WTC11 (cell line): ENCODE results near the gene ASPHD1. TPM values are rescaled to one million over a fixed set of nuclear protein-coding genes. Genes with fewer than 3 reads are reported as not detected.

Experiments
- ATAC-seq: fragments of 200-7000 bp; cut with Tn5 transposase; 2 replicates; pipeline ENCODE4 v1.10.0; 2021; ENCODE audit warnings: mild to moderate bottlenecking, moderate library complexity
- CTCF ChIA-PET: fragments of 300-600 bp; sonication (Branson Sonifier 250); formaldehyde crosslinking; loops from one replicate; lab custom pipeline; 2021; ENCODE audit warnings: antibody characterized with exemption; lab: Charles Lee
- POLR2A ChIA-PET: fragments of 350-600 bp; sonication (Branson Sonifier 250); formaldehyde crosslinking; loops from one replicate; lab custom pipeline; 2021; ENCODE audit warnings: antibody characterized with exemption; lab: Charles Lee
- DNase-seq: peaks from one replicate; pipeline ENCODE4 v3.0.0; 2021; ENCODE audit warnings: low spot score
- H3K27ac Mint-ChIP-seq: 2 replicates; pipeline ENCODE4 v1.8.0; 2021; ENCODE audit warnings: mixed read lengths
- H3K27me3 Mint-ChIP-seq: 2 replicates; pipeline ENCODE4 v1.8.0; 2021; ENCODE audit warnings: low read depth, mild to moderate bottlenecking, moderate library complexity, mixed read lengths
- H3K36me3 Mint-ChIP-seq: 2 replicates; pipeline ENCODE4 v1.8.0; 2021; ENCODE audit warnings: mixed read lengths
- H3K4me1 Mint-ChIP-seq: 2 replicates; pipeline ENCODE4 v1.8.0; 2022; ENCODE audit warnings: mixed read lengths
- H3K4me3 Mint-ChIP-seq: 2 replicates; pipeline ENCODE4 v1.8.0; 2021; ENCODE audit warnings: mild to moderate bottlenecking, moderate library complexity, mixed read lengths
- H3K9me3 Mint-ChIP-seq: 2 replicates; pipeline ENCODE4 v1.8.0; 2021; ENCODE audit warnings: mixed read lengths
- CBFB ChIP-seq: sonication (generic); formaldehyde crosslinking; IDR thresholded peaks from 2 replicates; pipeline ENCODE4 v1.8.1; 2022; ENCODE audit warnings: mild to moderate bottlenecking, low read depth, missing genetic modification reagents
- CREB1 ChIP-seq: sonication (generic); formaldehyde crosslinking; IDR thresholded peaks from 2 replicates; pipeline ENCODE4 v1.8.0; 2023; ENCODE audit warnings: mild to moderate bottlenecking, missing genetic modification reagents
- CREM ChIP-seq: sonication (generic); formaldehyde crosslinking; IDR thresholded peaks from 2 replicates; pipeline ENCODE4 v1.8.1; 2022; ENCODE audit warnings: mild to moderate bottlenecking, missing genetic modification reagents, moderate library complexity
- EMX1 ChIP-seq: fragments of 250-450 bp; sonication (Bioruptor Pico); IDR thresholded peaks from 2 replicates; pipeline ENCODE4 v1.8.0; 2021; ENCODE audit warnings: mild to moderate bottlenecking
- ESRRA ChIP-seq: sonication (generic); formaldehyde crosslinking; IDR thresholded peaks from 2 replicates; pipeline ENCODE4 v1.8.1; 2022; ENCODE audit warnings: mild to moderate bottlenecking, missing genetic modification reagents, borderline replicate concordance
- ETV6 ChIP-seq: sonication (generic); formaldehyde crosslinking; IDR thresholded peaks from 2 replicates; pipeline ENCODE4 v1.8.1; 2022; ENCODE audit warnings: mild to moderate bottlenecking, missing genetic modification reagents
- FOXP1 ChIP-seq: sonication (generic); formaldehyde crosslinking; IDR thresholded peaks from 2 replicates; pipeline ENCODE4 v1.8.0; 2022; ENCODE audit warnings: missing genetic modification reagents, mild to moderate bottlenecking, moderate library complexity, borderline replicate concordance
- GABPB1 ChIP-seq: sonication (generic); formaldehyde crosslinking; IDR thresholded peaks from 2 replicates; pipeline ENCODE4 v1.8.1; 2023; ENCODE audit warnings: mild to moderate bottlenecking, missing genetic modification reagents
- GRHL2 ChIP-seq: fragments of 250-450 bp; sonication (Bioruptor Pico); IDR thresholded peaks from 2 replicates; pipeline ENCODE4 v1.8.0; 2022; ENCODE audit warnings: mild to moderate bottlenecking, moderate library complexity; ENCODE audit not compliant: insufficient replicate concordance, severe bottlenecking
- NR3C1 ChIP-seq: sonication (generic); formaldehyde crosslinking; conservative IDR thresholded peaks from 2 replicates; pipeline ENCODE4 v1.8.1; 2023; ENCODE audit warnings: low read depth, mild to moderate bottlenecking, missing genetic modification reagents
- OVOL2 ChIP-seq: fragments of 250-450 bp; sonication (Bioruptor Pico); IDR thresholded peaks from 2 replicates; pipeline ENCODE4 v1.9.0; 2021; ENCODE audit warnings: mild to moderate bottlenecking, borderline replicate concordance
- RELA ChIP-seq: sonication (generic); formaldehyde crosslinking; IDR thresholded peaks from 2 replicates; pipeline ENCODE4 v1.8.1; 2022; ENCODE audit warnings: missing genetic modification reagents, mild to moderate bottlenecking, borderline replicate concordance
- SMAD3 ChIP-seq: sonication (generic); formaldehyde crosslinking; IDR thresholded peaks from 2 replicates; pipeline ENCODE4 v1.8.0; 2022; ENCODE audit warnings: missing genetic modification reagents, mild to moderate bottlenecking, borderline replicate concordance
- SMAD4 ChIP-seq: sonication (generic); formaldehyde crosslinking; IDR thresholded peaks from 2 replicates; pipeline ENCODE4 v1.8.0; 2022; ENCODE audit warnings: mild to moderate bottlenecking, missing genetic modification reagents
- SOX15 ChIP-seq: fragments of 250-450 bp; sonication (Bioruptor Pico); IDR thresholded peaks from 2 replicates; pipeline ENCODE4 v1.9.0; 2021; ENCODE audit warnings: mild to moderate bottlenecking
- TCF7 ChIP-seq: sonication (generic); formaldehyde crosslinking; IDR thresholded peaks from 2 replicates; pipeline ENCODE4 v1.8.0; 2022; ENCODE audit warnings: mild to moderate bottlenecking, low read depth, missing genetic modification reagents, moderate library complexity
- TEAD1 ChIP-seq: sonication (generic); formaldehyde crosslinking; IDR thresholded peaks from 2 replicates; pipeline ENCODE4 v1.8.0; 2022; ENCODE audit warnings: mild to moderate bottlenecking, missing genetic modification reagents
- TEAD4 ChIP-seq: sonication (generic); formaldehyde crosslinking; IDR thresholded peaks from 2 replicates; pipeline ENCODE4 v1.8.0; 2022; ENCODE audit warnings: mild to moderate bottlenecking, missing genetic modification reagents
- TP53 ChIP-seq: sonication (generic); formaldehyde crosslinking; IDR thresholded peaks from 2 replicates; pipeline ENCODE4 v1.8.1; 2023; ENCODE audit warnings: mild to moderate bottlenecking, missing genetic modification reagents
- ZBTB21 ChIP-seq: sonication (generic); formaldehyde crosslinking; IDR thresholded peaks from 2 replicates; pipeline ENCODE4 v1.8.1; 2023; ENCODE audit warnings: mild to moderate bottlenecking, missing genetic modification reagents, borderline replicate concordance
- ZNF263 ChIP-seq: sonication (generic); formaldehyde crosslinking; IDR thresholded peaks from 2 replicates; pipeline ENCODE4 v1.8.1; 2022; ENCODE audit warnings: low read depth, mild to moderate bottlenecking, moderate library complexity, missing genetic modification reagents
- total RNA-seq: library from RNA; stranded (reverse); gene quantifications from 3 replicates; pipeline ENCODE4 v1.2.3, GENCODE V29; 2021
- TF ChIP-seq, protein P1 (sequence below): sonication (generic); formaldehyde crosslinking; IDR thresholded peaks from 2 replicates; pipeline ENCODE4 v1.8.0; 2023; ENCODE audit warnings: missing genetic modification reagents, mild to moderate bottlenecking, borderline replicate concordance
- TF ChIP-seq, protein P2 (sequence below): fragments of 250-450 bp; sonication (Bioruptor Pico); IDR thresholded peaks from 2 replicates; pipeline ENCODE4 v1.8.0; 2021; ENCODE audit warnings: mild to moderate bottlenecking
- TF ChIP-seq, protein P3 (sequence below): sonication (generic); formaldehyde crosslinking; IDR thresholded peaks from 2 replicates; pipeline ENCODE4 v1.8.0; 2022; ENCODE audit warnings: mild to moderate bottlenecking, missing genetic modification reagents
- TF ChIP-seq, protein P4 (sequence below): sonication (generic); formaldehyde crosslinking; IDR thresholded peaks from 2 replicates; pipeline ENCODE4 v1.8.0; 2022; ENCODE audit warnings: mild to moderate bottlenecking, missing genetic modification reagents
- TF ChIP-seq, protein P5 (sequence below): sonication (generic); formaldehyde crosslinking; IDR thresholded peaks from 2 replicates; pipeline ENCODE4 v1.8.1; 2022; ENCODE audit warnings: missing genetic modification reagents, borderline replicate concordance

Gene ASPHD1
- total RNA-seq, 1 experiment from 2014 or later, result 26.9 TPM

DNA sequence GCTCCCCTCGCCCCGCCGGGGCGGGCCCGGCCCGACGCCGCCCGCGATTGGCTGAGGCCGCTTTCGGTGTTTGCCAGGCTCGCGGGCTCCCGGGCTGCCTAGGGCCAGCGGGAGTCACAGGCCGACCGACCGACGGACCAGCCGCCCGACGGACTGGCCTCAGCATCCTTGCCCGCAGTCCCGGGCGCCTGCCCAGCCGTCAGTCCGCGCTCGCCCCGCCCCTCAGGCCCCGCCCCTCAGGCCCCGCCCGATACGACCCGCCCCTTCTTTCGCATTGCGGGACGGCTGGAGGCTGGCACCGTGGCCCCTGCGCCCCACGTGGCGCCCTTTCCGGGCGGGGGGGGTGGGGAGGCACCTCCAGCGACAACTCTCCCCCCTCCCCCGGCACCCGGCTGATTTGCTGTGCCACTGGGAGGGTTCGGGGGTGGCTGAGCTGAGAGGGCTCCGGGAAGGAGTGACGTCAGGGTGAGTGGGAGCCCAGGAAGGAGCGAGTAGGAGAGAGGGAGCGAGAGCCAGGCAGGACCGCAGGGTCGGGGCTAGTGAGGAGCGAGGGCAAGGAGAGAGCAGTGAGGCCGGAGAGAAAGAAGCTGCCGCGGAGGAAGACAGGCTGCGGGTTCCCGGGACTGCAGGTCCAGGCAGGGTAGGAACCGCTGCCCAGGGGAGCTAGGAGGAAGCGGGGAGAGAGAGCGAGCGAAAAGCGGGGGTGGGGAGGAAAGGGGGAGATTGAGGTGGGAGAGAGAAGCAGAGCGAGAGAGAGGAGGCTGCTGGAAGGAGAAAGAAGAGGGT lies at the start of gene ASPHD1 (continued):
- TF ChIP-seq SMAD3 (CRISPR knock-in tag), result peak; percentile 90
- TF ChIP-seq, protein P1, sequence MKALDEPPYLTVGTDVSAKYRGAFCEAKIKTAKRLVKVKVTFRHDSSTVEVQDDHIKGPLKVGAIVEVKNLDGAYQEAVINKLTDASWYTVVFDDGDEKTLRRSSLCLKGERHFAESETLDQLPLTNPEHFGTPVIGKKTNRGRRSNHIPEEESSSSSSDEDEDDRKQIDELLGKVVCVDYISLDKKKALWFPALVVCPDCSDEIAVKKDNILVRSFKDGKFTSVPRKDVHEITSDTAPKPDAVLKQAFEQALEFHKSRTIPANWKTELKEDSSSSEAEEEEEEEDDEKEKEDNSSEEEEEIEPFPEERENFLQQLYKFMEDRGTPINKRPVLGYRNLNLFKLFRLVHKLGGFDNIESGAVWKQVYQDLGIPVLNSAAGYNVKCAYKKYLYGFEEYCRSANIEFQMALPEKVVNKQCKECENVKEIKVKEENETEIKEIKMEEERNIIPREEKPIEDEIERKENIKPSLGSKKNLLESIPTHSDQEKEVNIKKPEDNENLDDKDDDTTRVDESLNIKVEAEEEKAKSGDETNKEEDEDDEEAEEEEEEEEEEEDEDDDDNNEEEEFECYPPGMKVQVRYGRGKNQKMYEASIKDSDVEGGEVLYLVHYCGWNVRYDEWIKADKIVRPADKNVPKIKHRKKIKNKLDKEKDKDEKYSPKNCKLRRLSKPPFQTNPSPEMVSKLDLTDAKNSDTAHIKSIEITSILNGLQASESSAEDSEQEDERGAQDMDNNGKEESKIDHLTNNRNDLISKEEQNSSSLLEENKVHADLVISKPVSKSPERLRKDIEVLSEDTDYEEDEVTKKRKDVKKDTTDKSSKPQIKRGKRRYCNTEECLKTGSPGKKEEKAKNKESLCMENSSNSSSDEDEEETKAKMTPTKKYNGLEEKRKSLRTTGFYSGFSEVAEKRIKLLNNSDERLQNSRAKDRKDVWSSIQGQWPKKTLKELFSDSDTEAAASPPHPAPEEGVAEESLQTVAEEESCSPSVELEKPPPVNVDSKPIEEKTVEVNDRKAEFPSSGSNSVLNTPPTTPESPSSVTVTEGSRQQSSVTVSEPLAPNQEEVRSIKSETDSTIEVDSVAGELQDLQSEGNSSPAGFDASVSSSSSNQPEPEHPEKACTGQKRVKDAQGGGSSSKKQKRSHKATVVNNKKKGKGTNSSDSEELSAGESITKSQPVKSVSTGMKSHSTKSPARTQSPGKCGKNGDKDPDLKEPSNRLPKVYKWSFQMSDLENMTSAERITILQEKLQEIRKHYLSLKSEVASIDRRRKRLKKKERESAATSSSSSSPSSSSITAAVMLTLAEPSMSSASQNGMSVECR, result peak; percentile 99
- 0 out of 2 replicates have a peak, but pooled peaks have one; percentile 76 for TF ChIP-seq TP53
- 0 out of 2 replicates have a peak, but pooled peaks have one; percentile 48 for TF ChIP-seq CBFB
- no peak for TF ChIP-seq CREM (CRISPR knock-in tag)
- TF ChIP-seq TEAD4 (CRISPR knock-in tag), result peak; percentile 59; the same call in 1 of the 2 replicates
- TF ChIP-seq EMX1 (CRISPR knock-in tag), result no peak
- TF ChIP-seq TCF7 (CRISPR knock-in tag), result peak; percentile 24; the same call in 1 of the 2 replicates
- TF ChIP-seq OVOL2 (CRISPR knock-in tag), result no peak
- peak; percentile 37; the same call in 1 of the 2 replicates for TF ChIP-seq RELA (CRISPR knock-in tag)
- TF ChIP-seq ZNF263 (CRISPR knock-in tag), result 0 out of 2 replicates have a peak, but pooled peaks have one; percentile 5
- peak; percentile 52; the same call in 1 of the 2 replicates for TF ChIP-seq ETV6
- TF ChIP-seq, protein P2, sequence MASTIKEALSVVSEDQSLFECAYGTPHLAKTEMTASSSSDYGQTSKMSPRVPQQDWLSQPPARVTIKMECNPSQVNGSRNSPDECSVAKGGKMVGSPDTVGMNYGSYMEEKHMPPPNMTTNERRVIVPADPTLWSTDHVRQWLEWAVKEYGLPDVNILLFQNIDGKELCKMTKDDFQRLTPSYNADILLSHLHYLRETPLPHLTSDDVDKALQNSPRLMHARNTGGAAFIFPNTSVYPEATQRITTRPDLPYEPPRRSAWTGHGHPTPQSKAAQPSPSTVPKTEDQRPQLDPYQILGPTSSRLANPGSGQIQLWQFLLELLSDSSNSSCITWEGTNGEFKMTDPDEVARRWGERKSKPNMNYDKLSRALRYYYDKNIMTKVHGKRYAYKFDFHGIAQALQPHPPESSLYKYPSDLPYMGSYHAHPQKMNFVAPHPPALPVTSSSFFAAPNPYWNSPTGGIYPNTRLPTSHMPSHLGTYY, result no peak
- peak; percentile 68; the same call in 1 of the 2 replicates for TF ChIP-seq ESRRA (CRISPR knock-in tag)
- peak; percentile 55; the same call in 1 of the 2 replicates for TF ChIP-seq GABPB1 (CRISPR knock-in tag)
- TF ChIP-seq, protein P3, sequence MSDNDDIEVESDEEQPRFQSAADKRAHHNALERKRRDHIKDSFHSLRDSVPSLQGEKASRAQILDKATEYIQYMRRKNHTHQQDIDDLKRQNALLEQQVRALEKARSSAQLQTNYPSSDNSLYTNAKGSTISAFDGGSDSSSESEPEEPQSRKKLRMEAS (CRISPR knock-in tag), result peak; percentile 45; the same call in 1 of the 2 replicates
- 0 out of 2 replicates have a peak, but pooled peaks have one; percentile 55 for TF ChIP-seq TEAD1 (CRISPR knock-in tag)
- TF ChIP-seq FOXP1 (CRISPR knock-in tag), result no peak; the same call in 1 of the 2 replicates
- no peak for TF ChIP-seq NR3C1 (CRISPR knock-in tag)
- 0 out of 2 replicates have a peak, but pooled peaks have one; percentile 75 for TF ChIP-seq CREB1 (CRISPR knock-in tag)
- no peak for TF ChIP-seq GRHL2

DNA sequence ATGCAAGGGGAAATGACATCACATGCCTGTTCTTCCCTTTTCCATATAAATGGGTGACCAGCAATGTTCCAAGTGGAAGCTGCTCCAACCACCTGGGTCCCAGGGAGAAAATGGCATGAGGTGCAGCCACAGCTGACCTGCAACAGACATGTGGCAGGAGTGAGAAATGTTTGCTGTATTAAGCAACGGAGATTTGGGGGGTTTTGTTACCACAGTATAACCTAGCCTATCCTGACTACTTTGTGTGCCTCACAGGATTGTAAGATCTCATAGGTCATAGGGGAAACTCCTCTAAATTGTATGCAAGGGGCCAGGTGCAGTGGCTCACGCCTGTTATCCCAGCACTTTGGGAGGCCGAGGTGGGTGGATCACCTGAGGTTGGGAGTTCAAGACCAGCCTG lies 49.3 kb upstream of the ASPHD1 start:
- DNase-seq (no peak), ATAC-seq (no peak)
- no peak overlapping the region for H3K4me3 Mint-ChIP-seq
- H3K27ac Mint-ChIP-seq, result no peak overlapping the region
- peaks cover 10% of the 10 kb centered on the region for H3K4me1 Mint-ChIP-seq
- no peaks in the 10 kb centered on the region for H3K9me3 Mint-ChIP-seq
- no peaks in the 10 kb centered on the region; the same call in 1 of the 2 replicates for H3K36me3 Mint-ChIP-seq
- H3K27me3 Mint-ChIP-seq, result no peaks in the 10 kb centered on the region; the same call in 1 of the 2 replicates
- CTCF ChIA-PET, result interaction anchor here (0.7 to 4.6 kb wide), 4 partner anchors 19 to 180 kb away, joined by 3 to 37 read pairs (median 4); partner anchors contain the start of genes MVP, TAOK2 and TLCD3B
- POLR2A ChIA-PET, result interaction anchor here (0.7 kb wide), 1 partner anchor 13 kb away, joined by 5 read pairs; no protein-coding TSS in a partner anchor
- TF ChIP-seq SMAD3 (CRISPR knock-in tag) (no peak), ZBTB21 (no peak), SOX15 (CRISPR knock-in tag) (no peak), FOXP1 (CRISPR knock-in tag) (no peak), SMAD4 (no peak)
- TF ChIP-seq, protein P4, sequence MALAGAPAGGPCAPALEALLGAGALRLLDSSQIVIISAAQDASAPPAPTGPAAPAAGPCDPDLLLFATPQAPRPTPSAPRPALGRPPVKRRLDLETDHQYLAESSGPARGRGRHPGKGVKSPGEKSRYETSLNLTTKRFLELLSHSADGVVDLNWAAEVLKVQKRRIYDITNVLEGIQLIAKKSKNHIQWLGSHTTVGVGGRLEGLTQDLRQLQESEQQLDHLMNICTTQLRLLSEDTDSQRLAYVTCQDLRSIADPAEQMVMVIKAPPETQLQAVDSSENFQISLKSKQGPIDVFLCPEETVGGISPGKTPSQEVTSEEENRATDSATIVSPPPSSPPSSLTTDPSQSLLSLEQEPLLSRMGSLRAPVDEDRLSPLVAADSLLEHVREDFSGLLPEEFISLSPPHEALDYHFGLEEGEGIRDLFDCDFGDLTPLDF (CRISPR knock-in tag), result no peak
- TF ChIP-seq, protein P5, sequence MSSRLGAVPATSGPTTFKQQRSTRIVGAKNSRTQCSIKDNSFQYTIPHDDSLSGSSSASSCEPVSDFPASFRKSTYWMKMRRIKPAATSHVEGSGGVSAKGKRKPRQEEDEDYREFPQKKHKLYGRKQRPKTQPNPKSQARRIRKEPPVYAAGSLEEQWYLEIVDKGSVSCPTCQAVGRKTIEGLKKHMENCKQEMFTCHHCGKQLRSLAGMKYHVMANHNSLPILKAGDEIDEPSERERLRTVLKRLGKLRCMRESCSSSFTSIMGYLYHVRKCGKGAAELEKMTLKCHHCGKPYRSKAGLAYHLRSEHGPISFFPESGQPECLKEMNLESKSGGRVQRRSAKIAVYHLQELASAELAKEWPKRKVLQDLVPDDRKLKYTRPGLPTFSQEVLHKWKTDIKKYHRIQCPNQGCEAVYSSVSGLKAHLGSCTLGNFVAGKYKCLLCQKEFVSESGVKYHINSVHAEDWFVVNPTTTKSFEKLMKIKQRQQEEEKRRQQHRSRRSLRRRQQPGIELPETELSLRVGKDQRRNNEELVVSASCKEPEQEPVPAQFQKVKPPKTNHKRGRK, result no peak
